HG03108 (cell line): ENCODE measurements around the gene MIER1.
"Not testable (repeated sequence)": the region's sequence is repeated elsewhere in the genome, so short reads cannot be mapped to it uniquely, and the experiment has no call there.

Experiments
- ATAC-seq: cut with Tn5 transposase; IDR thresholded peaks from one replicate; pipeline ENCODE4 v1.9.1; 2021; ENCODE audit warnings: moderate library complexity; ENCODE audit not compliant: unreplicated experiment

Gene MIER1

DNA sequence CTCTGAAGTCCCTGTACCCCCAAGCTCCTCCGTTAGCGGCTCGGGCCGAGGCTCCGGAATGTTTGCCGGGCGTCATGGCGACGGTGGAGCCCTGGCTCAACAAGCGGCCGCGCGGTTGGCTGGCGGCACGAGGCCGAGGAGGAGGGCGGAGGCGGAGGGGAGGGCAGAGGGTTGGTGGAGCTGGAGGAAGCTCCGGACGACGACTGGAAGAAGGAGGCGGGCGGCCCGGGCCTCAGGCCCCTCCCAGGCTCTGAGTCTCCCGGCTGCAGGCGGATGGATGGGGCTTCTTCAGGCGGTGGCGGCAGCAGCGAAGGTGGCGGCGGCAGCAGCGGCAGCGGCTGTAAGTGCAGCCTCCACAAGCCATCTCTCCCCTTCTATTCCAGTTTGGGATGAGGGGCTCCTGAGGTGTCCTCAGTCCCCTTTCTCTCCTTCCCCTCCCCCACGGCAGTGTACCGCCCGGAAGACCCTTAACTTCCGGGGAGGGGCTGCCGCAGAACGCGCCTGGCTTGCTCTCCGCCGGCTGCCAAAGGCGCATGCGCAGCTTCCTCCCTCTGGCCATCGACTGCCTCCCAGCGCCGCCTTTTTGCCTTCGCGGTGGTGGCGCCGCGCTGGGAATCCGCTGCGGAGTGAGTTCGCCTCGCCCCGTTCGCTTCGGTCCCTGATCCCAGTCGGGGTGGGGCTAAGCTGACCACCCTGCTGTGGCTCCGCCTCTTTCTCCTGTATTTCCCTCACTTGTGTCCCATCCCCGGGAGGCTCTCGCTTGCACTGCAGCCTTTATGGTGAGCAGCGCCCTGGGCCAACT, at the start of gene MIER1, which contains the start of gene DNAI4:
Gene MIER1, plus strand, starts transcription at position 235 of the 802 bp plus-strand sequence. Its CDS starts 39 bp downstream, at position 274.
Gene DNAI4, minus strand, starts transcription at position 101 of the 802 bp plus-strand sequence. Its CDS starts 25 bp downstream, at position 76.
- ATAC-seq: peak; percentile 92

DNA sequence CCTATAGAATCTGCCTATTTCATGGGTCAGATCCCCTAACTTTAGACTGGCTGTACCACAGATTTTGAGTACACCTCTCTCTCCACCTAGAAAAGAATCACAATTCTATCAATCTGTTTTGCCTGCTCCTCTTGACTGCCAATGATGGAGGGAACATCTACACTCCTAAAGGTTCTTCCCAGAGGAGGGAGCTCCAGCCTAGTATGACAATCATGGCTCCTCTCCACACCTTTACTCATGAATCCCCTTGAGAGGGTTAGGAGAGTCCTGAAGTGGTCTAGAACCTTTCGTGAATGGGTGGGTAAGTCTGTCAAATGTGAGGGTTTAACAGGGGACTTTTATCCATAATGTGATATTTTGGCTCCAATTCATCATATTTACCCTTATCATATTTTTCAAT, 48.1 kb upstream of the MIER1 start:
- ATAC-seq: no peak

DNA sequence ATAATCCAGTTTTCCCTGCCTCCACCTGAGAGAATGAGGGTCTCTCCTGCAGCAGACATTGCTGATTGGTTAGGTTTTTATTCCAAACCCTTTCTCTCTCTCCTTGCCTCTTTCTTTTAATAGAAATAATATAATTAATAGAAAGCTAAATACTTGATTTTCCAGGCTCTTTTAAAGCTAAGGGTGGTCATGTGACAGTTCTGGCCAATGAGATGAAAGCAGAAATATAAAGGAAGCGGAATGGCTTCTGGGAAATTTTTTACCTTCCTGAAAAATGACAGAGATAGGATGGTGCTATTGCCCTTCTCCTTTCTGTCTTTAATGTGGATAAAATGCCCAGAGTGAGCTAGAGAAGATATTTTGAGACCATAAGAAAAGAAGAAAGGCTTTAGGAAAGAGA, 35.8 kb upstream of the MIER1 start:
- no peak for ATAC-seq

DNA sequence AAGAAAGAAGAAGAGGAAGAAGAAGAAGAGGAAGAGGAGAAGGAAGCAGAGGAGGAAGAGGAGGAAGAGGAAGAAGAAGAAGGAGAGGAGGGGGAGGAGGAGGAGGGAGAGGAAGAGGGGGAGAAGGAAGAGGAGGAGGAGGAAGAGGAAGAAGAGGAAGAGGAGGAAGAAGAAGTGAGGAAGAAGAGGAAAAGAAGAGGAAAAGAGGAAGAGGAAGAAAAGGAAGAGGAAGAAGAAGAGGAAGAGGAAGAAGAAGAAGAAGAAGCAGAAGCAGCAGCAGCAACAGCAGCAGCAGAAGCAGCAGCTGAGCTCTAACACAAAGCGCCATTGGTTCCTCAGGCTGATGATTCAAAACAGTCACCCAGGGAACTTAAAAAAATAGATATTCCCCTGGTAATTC, 34.2 kb upstream of the MIER1 start:
- ATAC-seq: no peak

DNA sequence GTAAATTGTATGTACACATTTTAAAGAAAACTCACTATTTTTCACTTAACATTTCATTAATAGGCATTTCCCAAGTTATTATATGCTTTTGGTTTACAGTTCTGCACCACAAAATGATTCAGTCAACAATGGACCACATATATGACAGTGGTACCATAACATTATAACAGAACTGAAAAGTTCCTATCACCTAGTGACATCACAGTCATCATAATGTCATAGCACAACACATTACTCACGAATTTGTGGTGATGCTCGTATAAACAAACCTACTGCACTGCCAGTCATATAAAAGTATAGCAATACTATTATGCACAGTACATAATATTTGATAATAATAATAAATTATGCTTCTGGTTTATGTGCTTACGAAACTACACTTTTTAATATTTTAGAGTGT, 31.1 kb upstream of the MIER1 start:
- ATAC-seq: no peak

DNA sequence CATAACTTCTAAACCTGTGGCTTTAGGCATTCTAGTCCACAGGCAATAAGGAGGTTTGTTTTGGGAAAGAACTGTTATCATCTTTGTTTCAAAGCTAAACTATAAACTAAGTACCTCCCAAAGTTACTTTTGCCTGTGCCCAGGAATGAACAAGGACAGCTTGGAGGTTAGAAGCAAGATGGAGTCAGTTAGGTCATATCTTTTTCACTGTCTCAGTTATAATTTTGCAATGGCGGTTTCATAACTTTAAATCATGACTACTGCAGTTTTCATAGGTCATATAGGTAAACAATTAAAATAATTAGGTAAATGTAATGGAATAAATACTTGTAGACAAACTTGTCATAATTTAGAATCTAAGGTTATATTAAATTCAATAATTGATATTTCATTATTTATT, 9.6 kb upstream of the MIER1 start:
- ATAC-seq: not testable (repeated sequence)

DNA sequence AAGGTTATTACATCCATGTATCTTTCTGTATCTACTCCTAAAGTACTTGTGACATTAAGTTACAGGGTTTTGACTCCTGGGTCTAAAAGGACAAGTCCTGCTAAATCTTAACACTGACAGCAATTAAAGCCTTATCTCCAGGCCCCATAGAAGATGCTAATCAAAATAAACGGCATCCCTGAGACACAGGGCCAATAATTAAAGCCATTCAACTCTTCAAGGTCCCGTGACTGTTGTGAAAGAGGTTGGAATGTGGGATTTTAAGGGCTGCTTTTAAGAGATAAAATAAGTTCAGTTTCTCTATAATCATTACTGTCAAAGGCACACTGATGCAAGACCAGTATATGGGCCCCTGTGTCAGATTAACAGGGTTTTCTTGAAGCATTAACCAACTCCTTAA, 8.5 kb upstream of the MIER1 start:
- no peak for ATAC-seq

DNA sequence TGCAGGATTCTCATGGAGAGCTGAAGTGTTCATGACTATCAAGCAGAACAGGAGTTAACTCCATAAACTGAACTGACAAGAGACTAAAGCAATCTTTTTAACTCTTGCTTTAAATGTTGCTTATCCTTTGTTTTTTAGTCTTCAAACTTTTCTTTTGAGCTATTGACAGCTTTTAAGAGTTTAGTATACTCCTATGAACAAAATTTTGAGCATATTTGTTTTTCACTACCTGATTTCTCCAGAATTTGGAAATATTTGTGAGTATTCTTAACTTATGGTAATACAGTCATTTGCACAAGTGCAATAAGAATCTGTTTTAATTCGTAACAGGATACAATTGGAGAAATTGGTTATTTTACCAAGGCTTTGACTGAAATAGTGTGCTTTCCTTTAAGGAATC, 7.3 kb upstream of the MIER1 start:
- ATAC-seq: no peak

DNA sequence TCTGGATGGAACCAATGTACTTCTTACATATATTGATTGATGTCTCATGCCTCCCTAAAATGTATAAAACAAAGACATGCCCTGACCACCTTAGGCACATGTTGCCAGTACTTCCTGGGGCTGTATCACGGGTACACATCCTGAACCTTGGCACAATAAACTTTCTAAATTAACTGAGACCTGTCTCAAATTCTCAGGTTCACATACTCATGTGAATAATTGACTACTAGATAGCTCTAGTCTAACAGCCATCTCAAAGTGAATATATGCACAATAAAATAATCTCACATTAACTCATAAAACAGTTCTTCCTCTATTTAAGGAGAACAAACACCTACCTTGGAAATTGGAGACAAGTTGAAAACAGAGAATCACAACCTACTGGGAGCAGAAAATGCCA, 5.7 kb upstream of the MIER1 start:
- ATAC-seq: no peak

DNA sequence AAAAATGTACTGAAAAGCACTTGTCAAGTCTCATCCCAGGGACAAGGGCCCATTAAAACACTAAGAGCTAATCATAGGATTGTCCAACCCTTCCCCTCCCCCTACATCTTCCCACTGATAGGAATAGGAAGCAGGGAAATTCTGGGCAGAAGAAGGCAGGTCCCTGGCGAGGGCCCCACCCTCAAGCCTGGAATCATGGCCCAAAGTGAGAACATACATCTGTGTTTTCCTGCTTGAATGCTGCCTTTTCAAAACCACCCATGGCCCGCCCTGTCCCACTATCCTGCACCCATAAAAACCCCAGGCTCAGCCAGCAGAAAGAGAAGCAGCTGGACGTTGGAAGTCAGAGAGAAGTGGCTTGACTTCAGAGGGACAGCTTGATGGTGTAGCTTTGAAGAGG, 5.0 kb upstream of the MIER1 start:
- ATAC-seq: no peak

DNA sequence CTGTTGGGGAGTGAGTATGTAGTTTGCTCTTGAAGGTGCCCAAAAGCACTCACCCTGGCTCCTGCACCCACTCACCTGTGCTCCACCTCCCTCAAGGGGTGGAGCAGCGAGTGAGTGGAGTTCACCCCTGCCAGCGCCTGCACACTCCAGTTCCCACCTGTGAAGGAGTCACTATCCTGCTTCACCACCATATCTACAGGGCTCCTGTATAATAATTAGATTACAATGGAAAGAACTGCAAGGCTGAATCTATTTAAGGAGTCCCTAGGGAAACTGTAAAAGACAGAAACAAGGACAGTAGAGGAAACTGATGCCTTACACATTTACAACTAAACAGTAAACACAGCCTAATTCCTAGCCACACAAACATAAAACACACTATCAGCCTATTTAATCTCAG, 4.2 kb upstream of the MIER1 start:
- ATAC-seq: no peak

DNA sequence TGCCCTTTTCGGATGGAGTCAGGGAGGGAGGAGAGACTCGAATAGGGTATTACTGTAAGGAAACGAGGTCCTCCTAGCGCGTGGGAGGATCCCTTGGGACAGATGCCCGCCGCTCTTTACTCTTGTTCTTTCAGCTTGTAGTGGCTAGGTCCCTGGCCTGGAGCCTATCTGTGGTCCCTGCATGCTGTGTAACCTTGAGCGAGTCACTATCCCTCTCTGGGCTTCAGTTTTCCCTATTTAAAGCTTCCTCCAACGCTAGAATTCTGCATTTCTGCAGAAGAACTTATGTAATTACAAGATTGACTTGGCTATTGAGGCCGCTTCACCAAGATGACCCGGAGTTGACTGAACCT, 744 bp downstream of the MIER1 start:
- ATAC-seq: peak; percentile 0

DNA sequence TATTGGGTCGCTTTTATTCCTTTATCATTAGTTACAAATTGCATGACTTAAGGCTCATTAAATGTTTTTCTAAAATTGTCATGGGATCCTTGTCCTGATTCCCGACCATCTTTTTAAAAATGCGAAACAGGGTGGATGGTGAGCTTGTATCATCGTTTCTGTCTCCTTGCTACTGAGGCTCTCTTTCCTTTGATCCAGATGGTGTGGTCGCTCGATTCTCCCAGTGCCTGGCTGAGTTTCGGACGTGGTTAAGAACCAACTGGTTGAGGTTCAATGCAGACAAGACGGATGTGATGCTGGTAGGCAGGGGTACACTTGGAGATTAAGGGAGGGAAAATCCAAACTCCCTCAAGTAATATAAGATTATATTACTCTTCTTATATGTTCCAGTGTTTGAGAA, 1.2 kb downstream of the MIER1 start:
- ATAC-seq: no peak

DNA sequence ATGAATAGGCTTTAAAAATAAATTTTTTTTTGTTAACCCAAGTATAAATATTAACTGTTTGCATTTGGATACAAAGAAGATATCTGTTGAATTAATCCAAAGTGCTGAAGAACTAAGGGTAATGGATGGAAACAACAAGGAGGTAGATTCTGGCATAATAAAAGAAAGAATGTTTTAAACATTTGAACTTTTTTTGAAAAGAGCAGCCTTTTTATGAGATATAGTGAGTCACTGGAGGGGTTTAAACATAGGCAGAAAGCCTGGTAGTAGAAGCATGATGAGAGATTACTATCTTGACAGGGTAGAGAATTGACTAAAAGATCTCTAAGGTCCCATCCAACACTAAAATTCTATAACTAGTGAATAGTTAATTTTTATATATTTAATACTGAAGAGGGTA, 2.7 kb downstream of the MIER1 start:
- ATAC-seq: no peak

DNA sequence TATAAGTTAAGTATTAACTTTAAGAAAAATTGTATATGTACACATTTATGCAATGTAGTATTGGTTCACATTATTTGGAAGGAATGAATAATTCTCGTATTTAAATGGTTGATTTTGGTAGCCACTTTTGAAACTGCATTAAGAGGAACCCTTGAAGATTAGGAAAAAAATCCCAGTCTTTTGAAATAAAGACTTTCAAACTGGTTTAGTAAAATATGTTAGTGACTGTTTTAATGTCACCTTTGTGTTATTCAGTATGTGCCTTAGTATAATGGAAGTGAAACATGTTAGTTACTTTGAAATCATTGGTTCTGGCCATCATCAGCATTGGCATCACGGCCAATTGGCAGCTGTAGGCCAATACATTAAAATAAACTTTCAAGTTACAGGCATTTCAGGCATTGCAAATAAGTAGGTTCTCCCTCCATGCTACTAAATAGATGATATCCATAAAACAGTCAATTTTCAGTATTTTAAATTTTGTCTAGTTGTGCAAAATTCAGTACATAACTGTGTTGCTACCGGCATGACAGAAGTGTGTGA, 4.4 kb downstream of the MIER1 start:
- no peak for ATAC-seq

DNA sequence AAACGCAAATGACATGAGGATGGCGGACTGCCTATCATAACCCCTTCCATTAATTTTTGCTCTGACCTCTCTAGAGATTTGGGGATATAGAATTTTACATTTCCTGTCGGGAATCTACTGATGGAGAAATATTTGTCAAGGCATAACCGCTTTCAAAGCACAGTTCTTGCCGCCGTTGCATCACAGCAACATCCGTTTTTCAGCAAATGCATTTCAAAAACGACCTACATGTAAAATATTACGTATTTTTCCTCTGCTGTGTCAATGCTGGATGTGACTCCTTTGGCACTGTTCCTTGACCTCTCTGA, 4.9 kb downstream of the MIER1 start:
- no peak for ATAC-seq

DNA sequence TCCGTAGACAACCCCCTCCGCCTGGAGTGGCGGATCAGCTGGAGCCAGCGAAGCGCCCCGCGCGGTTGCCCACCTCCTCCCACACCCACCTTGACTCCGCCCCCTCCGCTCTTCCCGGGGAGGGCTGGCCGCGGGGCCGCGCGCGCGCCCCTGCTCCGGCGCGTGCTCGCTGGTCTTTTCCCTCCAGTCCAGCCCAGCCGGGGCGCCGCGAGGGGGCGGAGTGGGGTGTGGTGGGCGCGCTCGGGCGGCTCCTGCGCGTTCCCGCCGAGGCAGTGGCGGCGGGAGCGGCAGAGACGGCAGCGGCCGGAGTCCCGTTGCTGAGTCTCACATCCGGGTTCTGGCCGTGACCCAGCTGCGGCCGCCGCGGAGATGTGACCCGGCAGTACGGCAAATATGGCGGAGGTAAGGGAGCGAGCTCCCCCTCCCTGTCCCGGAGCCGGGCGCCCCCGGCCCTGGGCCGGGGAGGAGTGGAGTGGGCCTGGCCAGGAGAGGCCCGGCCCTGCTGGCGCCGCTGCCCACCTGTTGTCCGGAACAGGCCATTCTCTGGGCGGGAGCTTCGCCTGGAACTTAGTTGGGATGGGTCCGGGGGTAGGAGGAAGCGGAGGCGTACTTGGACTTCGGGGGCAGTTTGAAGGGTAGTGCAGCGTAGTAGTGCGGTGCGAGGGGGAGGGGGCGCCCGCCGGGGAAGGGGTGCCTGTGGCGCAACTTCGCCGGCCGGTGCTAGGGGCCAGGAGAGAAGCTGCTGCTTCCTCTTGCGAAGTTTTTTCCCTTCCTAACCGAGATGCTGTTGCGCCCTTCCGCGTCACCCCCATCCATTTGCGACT, 5.4 kb downstream of the MIER1 start:
- peak; percentile 73 for ATAC-seq

DNA sequence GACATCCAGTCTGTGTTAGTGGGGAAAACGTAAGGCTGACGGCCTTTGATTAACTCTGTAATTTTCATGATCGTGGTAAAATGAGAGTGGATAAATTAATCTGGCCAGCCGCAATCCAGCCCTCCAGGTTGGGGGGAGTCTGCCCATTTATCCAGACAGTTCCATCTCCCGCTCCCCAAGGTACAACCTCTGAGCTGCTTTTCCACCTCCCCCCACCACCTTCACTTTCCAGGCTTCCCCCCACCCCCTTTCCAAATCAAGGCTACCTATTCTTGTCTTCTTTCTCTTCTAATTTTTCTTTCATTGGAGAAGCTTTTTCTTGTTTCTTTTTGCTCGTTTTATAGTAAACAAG, 6.0 kb downstream of the MIER1 start:
- no peak for ATAC-seq

DNA sequence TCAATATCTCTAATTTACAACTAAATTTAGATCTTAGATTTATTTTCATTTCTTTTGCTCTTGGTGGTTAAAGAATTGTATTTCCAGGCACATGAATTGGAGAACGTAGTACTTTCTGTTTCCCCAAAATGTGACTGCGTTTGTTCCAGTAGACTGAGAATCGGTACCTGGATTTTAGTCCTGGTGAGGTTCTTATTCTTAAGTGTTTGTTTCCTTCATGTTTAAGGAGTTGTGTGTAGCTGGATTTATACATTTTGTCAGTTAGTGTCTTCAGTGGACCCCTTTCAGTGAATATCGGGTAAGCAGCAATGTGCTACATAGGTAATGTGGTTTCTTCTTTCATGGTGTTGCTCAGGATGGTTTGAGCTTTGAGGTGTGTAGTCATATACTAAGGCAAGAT, 6.8 kb downstream of the MIER1 start:
- no peak for ATAC-seq

DNA sequence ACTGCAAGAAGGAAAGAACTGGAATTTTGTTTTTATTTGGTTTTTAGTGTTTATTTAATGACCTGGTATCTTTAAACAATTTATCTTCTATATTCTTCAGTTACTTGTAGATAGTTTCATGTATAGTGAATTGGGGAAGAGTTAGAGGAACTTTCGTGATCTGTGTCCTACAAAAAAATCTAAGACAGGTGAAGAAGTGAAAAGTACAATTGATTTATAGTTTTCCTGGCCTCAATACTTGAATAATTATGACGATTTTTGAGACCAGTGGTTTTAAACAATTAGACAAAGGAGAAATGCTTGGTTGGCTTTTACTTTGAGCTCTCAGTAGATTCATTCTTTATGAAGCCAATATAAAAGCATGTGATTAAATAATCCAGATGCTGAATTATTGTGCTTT, 7.5 kb downstream of the MIER1 start:
- no peak for ATAC-seq

DNA sequence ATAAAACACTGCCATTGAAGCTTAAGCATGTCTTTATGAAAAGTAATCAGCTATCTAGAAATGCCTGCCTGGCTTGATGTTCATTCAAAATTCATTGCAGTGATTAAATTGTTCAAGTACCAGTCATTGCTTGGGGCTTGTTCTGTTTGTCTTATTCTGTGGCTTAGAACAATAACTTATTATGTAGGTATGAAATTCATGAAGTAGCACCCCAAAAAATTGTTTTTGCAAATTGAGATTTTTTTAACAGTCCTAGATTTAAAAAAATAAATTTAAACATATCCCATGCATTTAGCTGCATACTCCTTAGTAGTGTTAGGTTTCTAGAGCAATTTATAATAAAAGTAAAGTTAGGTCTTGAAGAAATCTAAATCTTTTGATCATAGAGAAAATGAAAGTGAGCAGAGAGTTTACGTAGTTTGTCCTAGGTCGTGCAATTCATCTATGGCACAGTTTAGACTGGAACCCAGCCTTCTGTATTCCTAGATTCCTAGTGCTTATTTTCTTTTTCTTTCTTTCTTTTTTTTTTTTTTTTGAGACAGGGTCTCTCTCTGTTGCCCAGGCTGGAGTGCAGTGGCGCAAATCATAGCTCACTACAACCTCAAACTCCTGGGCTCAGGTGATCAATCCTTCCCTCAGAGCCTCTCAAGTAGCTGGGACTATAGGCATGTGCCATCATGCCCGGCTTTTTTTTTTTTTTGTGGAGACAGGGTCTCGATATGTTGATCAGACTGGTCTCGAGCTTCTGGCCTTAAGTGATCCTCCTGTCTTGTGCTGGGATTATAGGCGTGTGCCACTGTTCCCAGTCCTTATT, 9.3 kb downstream of the MIER1 start:
- ATAC-seq: no peak
